HG03520 (cell line): ENCODE measurements around the gene NUP214.
"Not testable (repeated sequence)": the region's sequence is repeated elsewhere in the genome, so short reads cannot be mapped to it uniquely, and the experiment has no call there.

Source experiments
- ATAC-seq: cut with Tn5 transposase; IDR thresholded peaks from one replicate; pipeline ENCODE4 v1.9.1; 2021; ENCODE audit warnings: mild to moderate bottlenecking, moderate library complexity; ENCODE audit not compliant: unreplicated experiment

Gene NUP214

GRCh38 chr9:131115360-131115742 lies 10.0 kb upstream of the NUP214 start:
- ATAC-seq = not testable (repeated sequence)

- ATAC-seq = no peak
Measured at GRCh38 chr9:131116281-131117120, 8.9 kb upstream of the NUP214 start.

GRCh38 chr9:131117121-131117761 lies 8.1 kb upstream of the NUP214 start:
- no peak for ATAC-seq

- no peak for ATAC-seq
Measured at GRCh38 chr9:131117762-131118145, 7.6 kb upstream of the NUP214 start.

GRCh38 chr9:131119600-131119999 lies 5.8 kb upstream of the NUP214 start:
- ATAC-seq = no peak

- ATAC-seq = no peak
Measured at GRCh38 chr9:131120620-131121228, 4.7 kb upstream of the NUP214 start.

- no peak for ATAC-seq
Measured at GRCh38 chr9:131121346-131121745, 4.0 kb upstream of the NUP214 start.

- no peak for ATAC-seq
Measured at GRCh38 chr9:131122158-131122557, 3.2 kb upstream of the NUP214 start.

- no peak for ATAC-seq
Measured at GRCh38 chr9:131125038-131125287, 423 bp upstream of the NUP214 start.

GRCh38 chr9:131126059-131126426 lies 657 bp downstream of the NUP214 start:
- ATAC-seq = no peak

GRCh38 chr9:131129183-131129582 lies 3.8 kb downstream of the NUP214 start:
- no peak for ATAC-seq

GRCh38 chr9:131138676-131139075 lies 13.3 kb downstream of the NUP214 start:
- no peak for ATAC-seq

GRCh38 chr9:131140112-131140511 lies 14.7 kb downstream of the NUP214 start:
- ATAC-seq = no peak

- no peak for ATAC-seq
Measured at GRCh38 chr9:131140550-131140949, 15.2 kb downstream of the NUP214 start.

- ATAC-seq = no peak
Measured at GRCh38 chr9:131142160-131142559, 16.8 kb downstream of the NUP214 start.

- no peak for ATAC-seq
Measured at GRCh38 chr9:131144201-131144600, 18.8 kb downstream of the NUP214 start.

- ATAC-seq = no peak
Measured at GRCh38 chr9:131145245-131145644, 19.9 kb downstream of the NUP214 start.

GRCh38 chr9:131146186-131146585 lies 20.8 kb downstream of the NUP214 start:
- ATAC-seq = no peak

- ATAC-seq = no peak
Measured at GRCh38 chr9:131148276-131148675, 22.9 kb downstream of the NUP214 start.

GRCh38 chr9:131148966-131149687 lies 23.7 kb downstream of the NUP214 start:
- no peak for ATAC-seq

- no peak for ATAC-seq
Measured at GRCh38 chr9:131149688-131150053, 24.3 kb downstream of the NUP214 start.

- ATAC-seq = no peak
Measured at GRCh38 chr9:131153595-131153994, 28.2 kb downstream of the NUP214 start.
